Activated T-cell treated with anti-CD3 and anti-CD28 coated beads, Interleukin-2, amount 50 U/mL, for 72 hours (primary cell): ENCODE results near the gene KRT7. TPM values are rescaled to one million over a fixed set of nuclear protein-coding genes. Genes with fewer than 3 reads are reported as not detected.
"Not testable (repeated sequence)": the region's sequence is repeated elsewhere in the genome, so short reads cannot be mapped to it uniquely, and the experiment has no call there.

Experiments used
- ATAC-seq, 2 donors: fragments of 150-1000 bp; cut with Tn5 transposase; replicated peaks in 1 of 2; 2 replicates each; pipeline ENCODE4 v1.10.0; 2021; ENCODE audit warnings: moderate library complexity in 2 of 2, mild to moderate bottlenecking in 1 of 2
- DNase-seq, 2 donors: peaks; one replicate each; pipeline ENCODE4 v3.0.0; 2021 to 2022; ENCODE audit warnings: mixed read lengths in 1 of 2
- H3K27ac Mint-ChIP-seq: one replicate; pipeline ENCODE4 v1.8.0; 2022; ENCODE audit warnings: mild to moderate bottlenecking, moderate library complexity, mixed read lengths
- H3K27me3 Mint-ChIP-seq: one replicate; pipeline ENCODE4 v1.8.0; 2022; ENCODE audit warnings: low read depth, mixed read lengths
- H3K36me3 Mint-ChIP-seq, 2 donors: one replicate each; pipeline ENCODE4 v1.8.0; 2022; ENCODE audit warnings: mixed read lengths in 2 of 2, mild to moderate bottlenecking in 1 of 2; ENCODE audit not compliant: insufficient read depth in 2 of 2
- H3K4me1 Mint-ChIP-seq: one replicate; pipeline ENCODE4 v1.8.0; 2022; ENCODE audit warnings: low read depth, mixed read lengths
- H3K4me3 Mint-ChIP-seq, 2 donors: one replicate each; pipeline ENCODE4 v1.8.0; 2022; ENCODE audit warnings: mild to moderate bottlenecking in 2 of 2, mixed read lengths in 2 of 2, moderate library complexity in 2 of 2
- H3K9me3 Mint-ChIP-seq, 2 donors: one replicate each; pipeline ENCODE4 v1.8.0; 2022; ENCODE audit warnings: mixed read lengths in 2 of 2
- total RNA-seq, 2 donors: library from RNA; stranded (reverse); gene quantifications; one replicate each; pipeline ENCODE4 v1.2.3, GENCODE V29; 2022

KRT7 gene
- total RNA-seq, 2 donors from 2014 or later, result 23.1 to 25.4 TPM

GRCh38 chr12:52275686-52276085, 42.6 kb downstream of the KRT7 start:
- no peak for ATAC-seq
- H3K27ac Mint-ChIP-seq, result no peak overlapping the region

DNA sequence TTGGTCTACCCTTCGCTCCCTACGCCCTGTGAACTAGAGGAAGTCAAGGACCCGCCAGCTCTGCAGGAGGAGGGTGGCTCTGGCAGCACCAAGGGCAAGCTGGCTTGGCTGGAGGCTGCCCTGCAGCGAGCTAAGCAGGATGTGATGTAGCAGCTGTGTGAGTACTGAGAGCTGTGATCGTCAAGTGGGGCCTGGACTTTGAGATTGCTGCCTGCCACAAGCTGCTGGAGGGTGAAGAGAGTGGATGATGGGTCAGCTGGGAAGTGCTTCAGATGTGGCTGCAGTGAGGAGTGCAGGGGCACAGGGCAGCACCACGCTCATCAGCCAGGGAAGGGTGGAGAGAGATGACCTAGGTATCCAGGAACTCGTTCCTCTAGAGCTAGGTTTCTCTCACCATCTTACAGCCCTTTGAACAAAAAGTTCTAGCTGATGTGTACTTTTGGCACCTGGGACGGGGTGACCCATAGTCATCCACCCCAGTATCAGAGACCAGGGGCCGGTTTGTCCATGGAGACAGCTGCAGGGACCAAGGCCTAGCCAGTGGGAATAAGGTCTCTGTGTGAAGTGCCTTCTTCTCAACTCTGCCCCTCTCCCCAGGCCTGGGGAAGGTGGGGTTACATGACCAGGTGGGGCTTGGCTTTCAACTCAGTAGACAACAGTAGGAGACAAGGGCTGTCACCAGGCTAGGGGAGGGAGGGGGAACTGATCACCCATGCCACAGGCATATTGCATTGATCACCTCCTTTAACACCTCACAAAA, 44.6 kb downstream of the KRT7 start:
- ATAC-seq, result no peak
- Mint-ChIP-seq H3K27me3 (peaks cover 46% of the 10 kb centered on the region), H3K4me1 (peaks cover 19% of the 10 kb centered on the region), H3K36me3 (no peaks in the 10 kb centered on the region), H3K9me3 (no peaks in the 10 kb centered on the region), H3K27ac (no peak overlapping the region), H3K4me3 (no peak overlapping the region)
- DNase-seq, result no peak

More at GRCh38 chr12:52275686-52276085, 42.6 kb downstream of the KRT7 start:
- H3K27me3 Mint-ChIP-seq, result peaks cover 54% of the 10 kb centered on the region
- H3K4me3 Mint-ChIP-seq, result no peak overlapping the region
- H3K9me3 Mint-ChIP-seq, result no peaks in the 10 kb centered on the region
- H3K4me1 Mint-ChIP-seq, result peaks cover 19% of the 10 kb centered on the region
- DNase-seq, result no peak
- H3K36me3 Mint-ChIP-seq, result no peaks in the 10 kb centered on the region

- Mint-ChIP-seq H3K9me3 (no peaks in the 10 kb centered on the region), H3K27ac (no peak overlapping the region), H3K36me3 (no peaks in the 10 kb centered on the region), H3K4me3 (peak overlapping the region; percentile 47 to 51), H3K4me1 (peaks cover 19% of the 10 kb centered on the region), H3K27me3 (peaks cover 49% of the 10 kb centered on the region)
- peak; percentile 95 to 96 for ATAC-seq
- peak; percentile 75 to 86 for DNase-seq
Measured at GRCh38 chr12:52278575-52279421, 45.8 kb downstream of the KRT7 start.

- ATAC-seq (no peak), DNase-seq (no peak)
- no peaks in the 10 kb centered on the region for H3K9me3 Mint-ChIP-seq
Measured at GRCh38 chr12:52279422-52280318, 46.6 kb downstream of the KRT7 start.

DNA sequence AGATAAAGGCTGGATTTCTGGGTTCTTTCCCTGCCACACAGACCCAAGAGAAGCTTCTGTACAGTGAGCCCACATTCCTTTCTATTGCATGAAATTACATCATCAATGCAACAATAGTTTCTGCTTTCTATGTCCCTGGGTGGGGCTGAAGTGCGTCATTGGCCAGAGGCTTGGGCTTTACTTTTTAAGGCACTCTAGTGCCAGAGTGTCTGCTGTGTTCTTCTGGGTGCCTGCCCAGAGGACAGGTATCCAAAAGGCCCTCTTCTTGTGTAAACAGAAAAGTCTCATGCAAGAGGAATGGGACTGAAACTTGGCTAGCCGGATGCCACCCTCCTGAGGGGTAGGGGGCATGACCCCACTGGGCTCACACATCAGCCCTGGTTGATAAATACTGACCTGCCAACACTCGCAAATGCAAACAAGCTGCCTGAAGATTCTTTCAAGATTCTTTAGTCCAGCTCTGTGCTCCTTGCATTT, 47.3 kb downstream of the KRT7 start:
- Mint-ChIP-seq H3K4me3 (no peak overlapping the region), H3K27ac (no peak overlapping the region), H3K4me1 (peaks cover 19% of the 10 kb centered on the region), H3K27me3 (peaks cover 38% of the 10 kb centered on the region), H3K9me3 (no peaks in the 10 kb centered on the region), H3K36me3 (no peaks in the 10 kb centered on the region)
- DNase-seq (no peak), ATAC-seq (no peak)

More at GRCh38 chr12:52279422-52280318, 46.6 kb downstream of the KRT7 start:
- Mint-ChIP-seq H3K27ac (no peak overlapping the region), H3K36me3 (no peaks in the 10 kb centered on the region), H3K4me3 (no peak overlapping the region), H3K4me1 (peaks cover 19% of the 10 kb centered on the region), H3K27me3 (peaks cover 42% of the 10 kb centered on the region)

DNA sequence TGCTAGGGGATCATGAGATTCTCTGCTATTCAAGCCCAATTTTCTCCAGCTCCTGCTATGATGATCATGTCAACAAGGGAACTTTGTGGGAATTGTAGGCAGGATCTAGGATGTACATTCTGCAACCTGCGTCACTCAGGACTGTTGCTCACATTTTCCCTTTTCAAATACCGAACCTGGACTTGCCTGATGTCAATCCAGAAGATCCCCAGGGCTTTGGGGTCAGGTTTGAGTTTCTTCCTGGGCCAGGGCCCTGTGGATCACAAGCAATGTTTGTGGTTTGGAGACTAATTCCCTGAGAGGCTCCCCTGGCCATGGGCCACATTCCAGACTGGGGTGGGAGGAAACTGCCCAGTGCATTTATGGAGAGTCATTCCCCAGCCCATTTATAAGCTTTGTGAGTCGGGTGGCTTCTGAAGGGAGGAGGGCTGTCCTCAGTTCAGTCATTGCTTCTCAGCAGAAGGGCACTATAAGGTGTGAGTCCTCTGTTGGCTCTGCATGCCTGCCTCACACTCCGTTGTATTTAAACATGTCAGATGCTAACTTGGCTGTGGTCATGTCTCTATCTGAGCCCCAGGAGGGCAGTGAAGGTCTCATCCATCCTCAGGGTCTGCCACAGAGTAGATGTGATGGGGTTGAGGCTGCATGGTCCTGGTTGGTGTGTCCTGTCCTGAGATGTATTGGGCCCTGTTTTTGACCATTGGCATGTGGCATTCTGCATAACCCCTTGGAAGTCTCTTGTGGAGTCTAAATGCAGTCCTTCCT, 47.9 kb downstream of the KRT7 start:
- H3K27me3 Mint-ChIP-seq, result peaks cover 38% of the 10 kb centered on the region
- DNase-seq, result no peak
- H3K4me1 Mint-ChIP-seq, result peaks cover 19% of the 10 kb centered on the region
- H3K9me3 Mint-ChIP-seq, result no peaks in the 10 kb centered on the region
- no peak overlapping the region for H3K27ac Mint-ChIP-seq
- no peak for ATAC-seq
- no peaks in the 10 kb centered on the region for H3K36me3 Mint-ChIP-seq
- H3K4me3 Mint-ChIP-seq, result no peak overlapping the region

- no peak for ATAC-seq
- Mint-ChIP-seq H3K9me3 (no peaks in the 10 kb centered on the region), H3K27me3 (peaks cover 20% of the 10 kb centered on the region), H3K4me1 (peaks cover 13% of the 10 kb centered on the region), H3K4me3 (no peak overlapping the region), H3K27ac (no peak overlapping the region), H3K36me3 (no peaks in the 10 kb centered on the region)
- no peak for DNase-seq
Measured at GRCh38 chr12:52284562-52285171, 51.6 kb downstream of the KRT7 start.

DNA sequence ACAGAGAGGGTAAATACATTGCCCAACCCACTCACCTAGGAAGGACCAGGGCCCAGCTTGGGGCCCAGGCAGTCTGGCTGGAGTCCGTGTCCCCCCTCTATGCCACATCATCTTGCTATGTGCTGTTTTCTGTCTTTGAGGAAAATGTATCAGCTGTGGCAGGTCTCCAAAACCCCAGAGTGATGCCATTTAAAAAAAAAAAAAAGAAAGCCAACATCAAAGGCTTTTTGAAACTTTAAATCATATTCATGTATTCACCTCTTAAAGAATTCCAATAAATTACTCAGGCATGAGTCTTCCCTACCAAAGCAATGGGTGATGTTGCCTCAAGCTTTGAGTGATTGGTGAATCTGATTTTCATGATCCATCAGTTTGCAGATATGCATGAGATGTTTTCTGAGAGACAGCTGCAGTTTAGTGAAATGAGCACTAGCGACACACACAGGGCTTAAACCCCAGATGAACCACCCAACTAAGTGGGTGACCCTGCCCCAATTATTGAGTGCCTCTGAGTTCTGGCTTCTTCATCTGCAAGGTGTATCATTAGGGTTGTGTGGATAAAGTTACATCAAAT, 52.2 kb downstream of the KRT7 start:
- no peak for DNase-seq
- Mint-ChIP-seq H3K9me3 (no peaks in the 10 kb centered on the region), H3K36me3 (no peaks in the 10 kb centered on the region), H3K4me3 (no peak overlapping the region), H3K27ac (no peak overlapping the region), H3K27me3 (peaks cover 14% of the 10 kb centered on the region), H3K4me1 (peaks cover 9% of the 10 kb centered on the region)
- ATAC-seq, result no peak

GRCh38 chr12:52285851-52286530, 52.9 kb downstream of the KRT7 start:
- DNase-seq, result no peak
- Mint-ChIP-seq H3K4me1 (peaks cover 9% of the 10 kb centered on the region), H3K36me3 (no peaks in the 10 kb centered on the region), H3K9me3 (no peaks in the 10 kb centered on the region), H3K27ac (no peak overlapping the region), H3K4me3 (no peak overlapping the region), H3K27me3 (peaks cover 14% of the 10 kb centered on the region)
- ATAC-seq, result no peak

DNA sequence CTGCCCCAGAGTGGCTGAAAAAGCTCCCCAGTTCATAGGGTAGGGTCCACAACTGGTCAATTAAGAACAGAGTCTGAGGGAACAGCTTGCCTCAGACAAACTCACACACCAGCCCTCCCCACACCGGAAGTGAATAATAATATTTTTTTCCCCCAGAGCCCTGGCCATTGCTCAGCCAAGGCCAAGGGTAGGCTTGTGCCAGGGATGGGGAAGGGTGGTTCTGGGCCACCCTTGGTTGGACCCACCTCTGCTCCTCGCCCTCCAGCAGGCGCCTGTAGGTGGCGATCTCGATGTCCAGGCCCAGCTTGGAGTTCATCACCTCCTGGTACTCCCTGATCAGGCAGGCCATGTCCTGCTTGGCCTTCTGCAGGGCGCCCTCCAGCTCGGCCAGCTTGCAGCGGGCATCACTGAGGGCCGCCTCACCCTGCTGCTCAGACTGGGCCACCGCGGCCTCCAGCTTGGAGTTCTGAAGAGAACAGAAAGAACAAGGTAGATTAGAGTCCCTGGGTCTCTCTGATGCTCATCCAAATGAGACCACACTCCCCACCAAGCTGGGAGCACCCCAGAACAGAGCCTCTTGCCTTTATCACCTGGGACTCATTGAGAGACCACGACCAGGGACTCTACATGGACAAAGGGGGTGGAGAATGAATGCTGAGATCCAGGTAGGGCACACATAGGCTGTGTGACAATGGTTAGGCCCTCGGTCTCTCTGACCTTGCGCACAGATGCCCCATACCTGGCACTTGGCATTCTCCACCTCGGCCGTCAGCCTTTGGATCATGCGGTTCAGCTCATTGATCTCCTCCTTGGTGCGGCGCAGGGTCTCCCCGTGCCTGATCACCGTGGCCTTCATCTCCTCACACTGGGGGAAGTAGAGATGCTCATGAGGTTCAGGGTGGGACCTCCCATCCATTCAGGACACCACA, 54.1 kb downstream of the KRT7 start:
- not testable (repeated sequence) for H3K4me3 Mint-ChIP-seq, H3K27ac Mint-ChIP-seq, DNase-seq, H3K36me3 Mint-ChIP-seq, H3K4me1 Mint-ChIP-seq, ATAC-seq, H3K9me3 Mint-ChIP-seq
- peaks cover 20% of the 10 kb centered on the region for H3K27me3 Mint-ChIP-seq
